Epidermal melanocyte (primary cell): Measurements from ENCODE around the gene RPA1.
"Not testable (repeated sequence)": the region's sequence is repeated elsewhere in the genome, so short reads cannot be mapped to it uniquely, and the experiment has no call there.

ENCODE experiments used
- DNase-seq: peaks from one replicate; pipeline ENCODE4 v3.0.0; 2011; ENCODE audit warnings: low spot score; ENCODE audit not compliant: insufficient read length

Gene RPA1

GRCh38 chr17:1829592-1830257, at the start of gene RPA1, which contains the start of gene SMYD4:
Gene RPA1 (plus strand): TSS chr17:1830005. CDS start chr17:1830094, 89 bp downstream.
Gene SMYD4 (minus strand): TSS chr17:1829902. CDS start chr17:1827994, 1,908 bp downstream.
- DNase-seq = peak; percentile 96

- DNase-seq = no peak
Observed at GRCh38 chr17:1782171-1782567, 47.6 kb upstream of the RPA1 start.

GRCh38 chr17:1783271-1783670, 46.5 kb upstream of the RPA1 start:
- DNase-seq = no peak

GRCh38 chr17:1783834-1784611, 45.8 kb upstream of the RPA1 start:
- peak; percentile 50 for DNase-seq

GRCh38 chr17:1785930-1786329, 43.9 kb upstream of the RPA1 start:
- DNase-seq = no peak

GRCh38 chr17:1786708-1787107, 43.1 kb upstream of the RPA1 start:
- DNase-seq = no peak

GRCh38 chr17:1787301-1787902, 42.4 kb upstream of the RPA1 start:
- DNase-seq = peak; percentile 84

GRCh38 chr17:1789936-1790335, 39.9 kb upstream of the RPA1 start:
- no peak for DNase-seq

GRCh38 chr17:1792495-1793446, 37.0 kb upstream of the RPA1 start:
- DNase-seq = no peak

- no peak for DNase-seq
Observed at GRCh38 chr17:1793447-1793806, 36.4 kb upstream of the RPA1 start.

- DNase-seq = no peak
Observed at GRCh38 chr17:1796800-1797199, 33.0 kb upstream of the RPA1 start.

GRCh38 chr17:1797323-1797722, 32.5 kb upstream of the RPA1 start:
- DNase-seq = no peak

GRCh38 chr17:1797846-1798245, 32.0 kb upstream of the RPA1 start:
- not testable (repeated sequence) for DNase-seq

GRCh38 chr17:1800240-1800639, 29.6 kb upstream of the RPA1 start:
- DNase-seq = no peak

GRCh38 chr17:1800712-1801111, 29.1 kb upstream of the RPA1 start:
- no peak for DNase-seq

- no peak for DNase-seq
Observed at GRCh38 chr17:1802429-1802828, 27.4 kb upstream of the RPA1 start.

- DNase-seq = no peak
Observed at GRCh38 chr17:1803280-1803679, 26.5 kb upstream of the RPA1 start.

- DNase-seq = no peak
Observed at GRCh38 chr17:1807890-1808289, 21.9 kb upstream of the RPA1 start.

GRCh38 chr17:1808644-1809043, 21.2 kb upstream of the RPA1 start:
- DNase-seq = no peak

GRCh38 chr17:1809815-1810214, 20.0 kb upstream of the RPA1 start:
- not testable (repeated sequence) for DNase-seq

GRCh38 chr17:1810450-1811103, 19.2 kb upstream of the RPA1 start:
- no peak for DNase-seq
